ENCODE results near the gene KATNB1. TPM values are rescaled to one million over a fixed set of nuclear protein-coding genes. Genes with fewer than 3 reads are reported as not detected.

KATNB1 gene
- total RNA-seq, 4 donors from 2014 or later = 17.7 to 27.1 (median 21.7) TPM

- peak in 1 of 3 donors; percentile 31 for DNase-seq
- Histone ChIP-seq H3K9me3 (no peaks in the 10 kb centered on the region), H3K4me1 (peaks cover 0 to 8% (median 0%) of the 10 kb centered on the region in 4 donors), H3K36me3 (no peaks in the 10 kb centered on the region), H3K27ac (peak overlapping the region in 1 of 4 donors; percentile 25), H3K4me3 (no peak overlapping the region), H3K27me3 (no peaks in the 10 kb centered on the region)
- TF ChIP-seq CTCF (IDR thresholded peaks at IDR 0.05) (no peak), POLR2A (IDR thresholded peaks at IDR 0.05) (no peak)
Observed at GRCh38 chr16:57688987-57689761, 46.4 kb upstream of the KATNB1 start.

- Histone ChIP-seq H3K4me3 (no peak overlapping the region), H3K27ac (peak overlapping the region in 1 of 4 donors; percentile 25), H3K27me3 (no peaks in the 10 kb centered on the region), H3K4me1 (peaks cover 0 to 8% (median 0%) of the 10 kb centered on the region in 4 donors), H3K9me3 (no peaks in the 10 kb centered on the region), H3K36me3 (no peaks in the 10 kb centered on the region)
- no peak for TF ChIP-seq POLR2A (IDR thresholded peaks at IDR 0.05)
- TF ChIP-seq CTCF (IDR thresholded peaks at IDR 0.05) = no peak
- DNase-seq = peak in 2 of 3 donors; percentile 51 to 59
Observed at GRCh38 chr16:57689762-57690558, 45.6 kb upstream of the KATNB1 start.

GRCh38 chr16:57690782-57691471 is 44.6 kb upstream of the KATNB1 start:
- DNase-seq = peak in 1 of 3 donors; percentile 26
- H3K9me3 ChIP-seq = no peaks in the 10 kb centered on the region
- no peak overlapping the region for H3K27ac ChIP-seq
- peaks cover 0 to 8% (median 0%) of the 10 kb centered on the region in 4 donors for H3K4me1 ChIP-seq
- no peaks in the 10 kb centered on the region for H3K36me3 ChIP-seq
- H3K4me3 ChIP-seq = no peak overlapping the region
- TF ChIP-seq CTCF (IDR thresholded peaks at IDR 0.05) (no peak), POLR2A (IDR thresholded peaks at IDR 0.05) (no peak)
- no peaks in the 10 kb centered on the region for H3K27me3 ChIP-seq

- Histone ChIP-seq H3K27me3 (no peaks in the 10 kb centered on the region), H3K27ac (no peak overlapping the region), H3K9me3 (no peaks in the 10 kb centered on the region), H3K4me3 (no peak overlapping the region), H3K36me3 (no peaks in the 10 kb centered on the region), H3K4me1 (peaks cover 0 to 8% (median 0%) of the 10 kb centered on the region in 4 donors)
- TF ChIP-seq POLR2A (IDR thresholded peaks at IDR 0.05) (no peak), CTCF (IDR thresholded peaks at IDR 0.05) (no peak)
- no peak for DNase-seq
Observed at GRCh38 chr16:57692636-57693035, 42.9 kb upstream of the KATNB1 start.

GRCh38 chr16:57693550-57693949 is 42.0 kb upstream of the KATNB1 start:
- Histone ChIP-seq H3K4me3 (no peak overlapping the region), H3K9me3 (no peaks in the 10 kb centered on the region), H3K36me3 (no peaks in the 10 kb centered on the region), H3K27me3 (no peaks in the 10 kb centered on the region), H3K27ac (no peak overlapping the region), H3K4me1 (peaks cover 0 to 8% (median 0%) of the 10 kb centered on the region in 4 donors)
- TF ChIP-seq CTCF (IDR thresholded peaks at IDR 0.05) (no peak), POLR2A (IDR thresholded peaks at IDR 0.05) (no peak)
- DNase-seq = no peak
